HEK293T (cell line): ENCODE measurements around the gene SEMA5A.

ENCODE experiments used
- ARNT ChIP-seq: fragments of 450-650 bp; IDR thresholded peaks from 2 replicates; pipeline ENCODE4 v1.6.1; 2017; ENCODE audit warnings: mild to moderate bottlenecking
- BHLHE40 ChIP-seq: fragments of 450-650 bp; IDR thresholded peaks from 2 replicates; pipeline ENCODE4 v1.6.1; 2016; ENCODE audit warnings: mild to moderate bottlenecking, moderate library complexity, borderline replicate concordance
- CTBP1 ChIP-seq: fragments of 450-650 bp; IDR thresholded peaks from 2 replicates; pipeline ENCODE4 v1.6.1; 2016; ENCODE audit warnings: borderline replicate concordance
- ELF4 ChIP-seq: fragments of 450-650 bp; IDR thresholded peaks from 2 replicates; pipeline ENCODE4 v1.6.1; 2017; ENCODE audit warnings: antibody characterized with exemption
- FOXA1 ChIP-seq: fragments of 450-650 bp; IDR thresholded peaks from 2 replicates; pipeline ENCODE4 v1.6.1; 2016; ENCODE audit warnings: mild to moderate bottlenecking
- FOXK2 ChIP-seq: fragments of 450-650 bp; IDR thresholded peaks from 2 replicates; pipeline ENCODE4 v1.6.1; 2016; ENCODE audit warnings: mild to moderate bottlenecking
- FOXM1 ChIP-seq: fragments of 450-650 bp; IDR thresholded peaks from 2 replicates; pipeline ENCODE4 v1.6.1; 2017; ENCODE audit warnings: mild to moderate bottlenecking, borderline replicate concordance
- HDGF ChIP-seq: fragments of 450-650 bp; IDR thresholded peaks from 2 replicates; pipeline ENCODE4 v1.6.1; 2017; ENCODE audit warnings: antibody characterized with exemption, borderline replicate concordance
- L3MBTL2 ChIP-seq: fragments of 450-650 bp; conservative IDR thresholded peaks from 2 replicates; pipeline ENCODE4 v1.6.1; 2016; ENCODE audit warnings: mild to moderate bottlenecking
- LEF1 ChIP-seq: fragments of 450-650 bp; IDR thresholded peaks from 2 replicates; pipeline ENCODE4 v1.6.1; 2017; ENCODE audit warnings: mild to moderate bottlenecking, borderline replicate concordance
- NFRKB ChIP-seq: fragments of 450-650 bp; IDR thresholded peaks from 2 replicates; pipeline ENCODE4 v1.6.1; 2016; ENCODE audit warnings: mild to moderate bottlenecking, moderate library complexity
- SP1 ChIP-seq: fragments of 450-650 bp; IDR thresholded peaks from 2 replicates; pipeline ENCODE4 v1.6.1; 2017
- TARDBP ChIP-seq: fragments of 450-650 bp; IDR thresholded peaks from 2 replicates; pipeline ENCODE4 v1.6.1; 2016
- ZNF384 ChIP-seq: fragments of 450-650 bp; IDR thresholded peaks from 2 replicates; pipeline ENCODE4 v1.6.1; 2016

DNA sequence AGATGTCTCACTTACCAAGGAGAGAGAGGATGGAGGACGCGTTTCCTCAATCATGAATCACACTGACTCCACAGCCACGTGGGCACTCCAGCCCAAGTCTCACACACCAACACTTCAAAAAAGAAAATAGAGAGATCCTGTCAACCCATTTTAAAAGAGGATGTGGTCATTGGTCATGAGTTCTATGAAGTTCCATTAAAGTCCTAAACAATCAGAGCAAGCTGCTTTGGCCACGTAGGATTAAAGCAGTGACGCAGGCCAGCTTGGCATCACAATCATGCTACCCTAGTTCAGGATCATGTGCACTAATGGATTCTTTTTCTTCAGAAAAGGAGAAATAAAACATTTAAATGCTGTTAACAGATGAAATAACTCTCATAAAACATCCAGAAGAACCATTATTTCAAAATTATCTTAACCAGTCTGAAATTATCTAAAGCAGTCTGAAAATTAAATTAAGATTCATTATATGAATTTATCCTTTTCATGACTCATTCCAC lies 108.1 kb downstream of the SEMA5A start:
- no peak for TF ChIP-seq HDGF
- no peak for TF ChIP-seq L3MBTL2
- no peak for TF ChIP-seq FOXA1
- TF ChIP-seq FOXM1: no peak
- no peak for TF ChIP-seq CTBP1
- no peak for TF ChIP-seq ELF4
- TF ChIP-seq ZNF384: no peak
- TF ChIP-seq SP1: no peak
- no peak for TF ChIP-seq BHLHE40
- no peak for TF ChIP-seq TARDBP
- no peak for TF ChIP-seq NFRKB
- no peak for TF ChIP-seq ARNT
- no peak for TF ChIP-seq FOXK2
- TF ChIP-seq LEF1: no peak
